GM12892 (cell line): ENCODE data around the gene TMEM218.

Source experiments
- POLR2A ChIP-seq: IDR thresholded peaks from 2 replicates; pipeline ENCODE4 v1.6.1; 2011; ENCODE audit warnings: low read depth, low read length, control low read depth
- TAF1 ChIP-seq: IDR thresholded peaks from 2 replicates; pipeline ENCODE4 v1.6.1; 2011; ENCODE audit warnings: low read depth, mild to moderate bottlenecking, control low read depth, low read length, borderline replicate concordance

DNA sequence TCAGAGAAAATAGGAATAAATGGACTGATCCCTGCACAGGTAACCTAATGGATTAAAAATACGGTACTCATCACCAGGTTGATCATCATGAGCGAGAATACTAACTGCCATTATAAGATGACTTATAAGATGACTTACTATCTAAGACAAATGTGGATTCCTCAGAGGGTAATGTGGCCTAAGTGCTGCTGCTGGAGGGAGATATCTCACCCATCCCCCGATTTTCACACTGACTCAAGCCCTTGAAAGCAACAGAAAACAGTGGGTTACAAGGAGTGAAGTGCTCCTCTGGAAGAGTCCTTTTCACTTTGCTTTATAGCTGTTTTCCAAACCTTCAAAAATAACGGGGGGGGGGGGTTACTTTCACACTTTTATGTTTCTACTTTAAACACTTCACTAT, 920 bp downstream of the TMEM218 start:
- TF ChIP-seq POLR2A: no peak
- no peak for TF ChIP-seq TAF1
